GM23248 (cell line): Measurements from ENCODE around the gene MED19.

Experiments
- EZH2 ChIP-seq: fragments of 200-600 bp; sonication (generic); IDR thresholded peaks from 2 replicates; pipeline ENCODE4 v1.6.1; 2018; ENCODE audit warnings: antibody characterized with exemption, mild to moderate bottlenecking; ENCODE audit not compliant: insufficient read depth, poor library complexity, severe bottlenecking
- EZH2phosphoT487 ChIP-seq: fragments of 200-600 bp; sonication (generic); IDR thresholded peaks from 2 replicates; pipeline ENCODE4 v1.6.1; 2018; ENCODE audit warnings: antibody characterized with exemption, moderate library complexity, mild to moderate bottlenecking, low read depth; ENCODE audit not compliant: insufficient read depth

GRCh38 chr11:57674251-57674650 lies 37.8 kb downstream of the MED19 start:
- no peak for TF ChIP-seq EZH2phosphoT487
- no peak for TF ChIP-seq EZH2
